HG02678 (cell line): ENCODE results near the gene ENPP3.

Source experiments
- ATAC-seq: cut with Tn5 transposase; IDR thresholded peaks from one replicate; pipeline ENCODE4 v1.9.1; 2021; ENCODE audit warnings: mild to moderate bottlenecking, moderate library complexity; ENCODE audit not compliant: unreplicated experiment

Gene ENPP3

DNA sequence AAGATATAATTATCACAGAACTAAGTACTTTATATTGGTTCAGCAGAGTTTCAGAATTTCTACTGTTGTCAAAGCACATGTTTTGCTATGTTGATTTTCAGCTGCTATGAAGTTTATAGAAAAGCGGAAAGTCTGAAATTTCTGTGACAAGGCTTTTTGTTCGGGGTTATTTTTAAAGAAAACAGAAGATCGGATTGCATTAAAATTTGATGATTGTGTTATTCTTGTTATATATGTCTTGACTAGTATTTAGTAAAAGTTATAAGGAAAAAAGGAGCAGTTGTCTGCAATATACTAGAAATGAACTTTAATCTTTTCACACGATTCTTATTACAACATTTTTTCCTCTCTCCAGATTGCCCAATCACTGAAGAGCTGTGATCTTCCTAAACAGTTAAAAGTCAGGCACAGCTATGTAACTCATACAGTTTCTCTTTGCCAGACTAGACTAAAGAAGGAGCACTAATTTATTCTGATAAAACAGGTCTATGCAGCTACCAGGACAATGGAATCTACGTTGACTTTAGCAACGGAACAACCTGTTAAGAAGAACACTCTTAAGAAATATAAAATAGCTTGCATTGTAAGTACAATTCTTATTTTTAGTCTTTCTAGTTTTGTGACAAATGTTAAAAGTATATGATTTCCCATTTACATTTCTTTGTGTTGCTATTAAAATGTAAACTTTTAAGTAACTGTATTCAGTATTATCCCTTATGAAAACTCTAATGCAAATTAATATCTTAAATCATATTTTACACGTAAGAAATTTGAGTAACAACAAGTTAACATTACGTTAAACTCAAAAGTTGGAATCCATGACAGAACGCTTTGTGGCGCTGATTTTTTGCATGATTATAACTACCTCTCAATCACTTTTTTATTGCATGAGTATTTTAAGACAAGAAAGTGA lies at the start of gene ENPP3:
Gene ENPP3, plus strand, starts transcription at position 423 of the 913 bp plus-strand sequence. Its CDS starts 83 bp downstream, at position 506.
- ATAC-seq: no peak

- no peak for ATAC-seq
Measured at GRCh38 chr6:131587909-131588308, 49.2 kb upstream of the ENPP3 start.

- no peak for ATAC-seq
Measured at GRCh38 chr6:131588643-131589042, 48.5 kb upstream of the ENPP3 start.

- ATAC-seq: no peak
Measured at GRCh38 chr6:131592935-131593334, 44.2 kb upstream of the ENPP3 start.

- ATAC-seq: no peak
Measured at GRCh38 chr6:131594074-131594473, 43.0 kb upstream of the ENPP3 start.

GRCh38 chr6:131597446-131597845 lies 39.7 kb upstream of the ENPP3 start:
- ATAC-seq: no peak

DNA sequence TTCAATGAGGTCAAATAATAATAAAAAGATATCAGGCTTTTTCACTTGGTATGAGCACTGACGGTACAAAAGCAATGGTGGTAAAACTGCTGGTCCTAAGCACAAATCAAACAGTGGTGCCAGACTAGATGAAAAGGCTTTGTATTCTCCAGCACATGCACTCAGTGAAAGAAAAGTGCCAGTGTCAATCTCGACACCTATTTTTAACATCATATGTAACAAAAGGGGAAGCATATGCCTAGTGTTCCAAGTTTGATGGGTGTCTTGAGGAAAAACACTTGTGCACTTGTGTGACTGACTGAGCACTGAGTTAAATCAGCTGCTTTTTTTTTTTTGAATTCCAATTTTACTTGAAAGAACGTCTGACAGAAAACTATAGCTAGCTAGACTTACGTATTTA lies 36.4 kb upstream of the ENPP3 start:
- no peak for ATAC-seq

- ATAC-seq: no peak
Measured at GRCh38 chr6:131602781-131603312, 34.3 kb upstream of the ENPP3 start.

- ATAC-seq: no peak
Measured at GRCh38 chr6:131613296-131613925, 23.7 kb upstream of the ENPP3 start.

DNA sequence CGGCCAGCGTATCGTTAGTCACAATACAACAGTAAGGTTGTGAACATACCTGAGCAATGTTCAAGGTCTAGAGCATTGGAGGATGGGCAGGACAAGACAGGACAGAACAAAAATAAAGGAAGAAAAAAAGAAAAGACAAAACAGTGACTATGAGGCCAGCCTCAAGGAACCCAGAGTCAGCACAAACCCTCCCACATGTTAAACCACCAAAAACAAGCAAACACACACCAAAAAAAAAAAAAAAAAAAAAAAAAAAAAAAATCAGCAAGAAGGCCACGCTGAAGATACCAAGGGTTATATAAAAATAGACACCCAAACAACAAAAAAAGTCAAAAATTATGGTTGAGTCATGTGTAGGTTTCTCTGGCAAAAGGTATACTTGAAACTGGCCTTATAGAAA lies 21.8 kb upstream of the ENPP3 start:
- no peak for ATAC-seq

DNA sequence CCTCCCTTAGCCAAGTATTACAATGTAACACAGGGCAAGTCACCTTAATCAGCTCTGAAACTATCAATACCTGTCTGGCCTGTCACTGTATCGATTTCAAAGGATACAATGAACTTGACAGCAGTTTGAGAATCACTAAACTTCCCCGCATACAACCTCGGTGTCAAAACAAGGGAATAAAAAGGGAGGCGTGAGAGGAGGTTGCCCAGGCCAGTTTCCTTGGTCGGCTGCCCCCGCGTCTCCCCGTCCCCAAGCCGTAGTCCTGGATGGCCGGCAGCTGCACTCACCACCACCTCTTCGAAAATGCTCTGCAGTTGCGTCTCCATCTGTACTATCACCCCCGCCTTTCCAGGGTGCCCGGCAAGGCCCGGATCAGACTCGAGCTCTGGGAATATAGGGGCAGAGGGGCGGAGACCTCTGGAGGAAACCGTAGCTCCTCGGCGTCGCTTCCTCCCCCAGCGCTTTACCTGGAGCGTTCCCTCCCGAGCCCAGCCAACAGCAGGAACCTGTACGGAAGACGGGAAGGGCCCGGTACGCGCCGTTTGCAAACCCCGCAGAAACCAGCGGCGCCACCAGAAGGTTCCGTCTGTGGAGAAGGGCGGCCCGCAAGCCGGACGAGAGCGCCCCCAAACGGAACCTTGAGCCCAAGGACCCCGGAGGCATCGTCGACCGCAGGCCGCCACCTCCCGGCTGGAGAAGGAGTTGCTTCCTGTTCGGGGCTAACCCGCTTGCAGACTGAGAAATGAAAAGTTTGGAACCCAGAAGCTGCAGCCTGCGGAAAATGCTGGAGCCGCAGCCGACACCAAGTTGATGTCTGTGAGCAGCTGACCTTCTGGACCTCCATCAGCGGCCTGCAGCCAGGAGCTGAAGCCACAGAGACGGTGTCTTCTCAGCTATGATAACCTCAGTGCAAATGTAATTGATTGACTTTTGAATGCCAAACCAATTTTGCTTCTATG lies 9.1 kb upstream of the ENPP3 start, which contains the start of gene MED23:
Gene MED23, minus strand, starts transcription at position 519 of the 959 bp plus-strand sequence. Its CDS starts 193 bp downstream, at position 326.
- peak; percentile 98 for ATAC-seq

DNA sequence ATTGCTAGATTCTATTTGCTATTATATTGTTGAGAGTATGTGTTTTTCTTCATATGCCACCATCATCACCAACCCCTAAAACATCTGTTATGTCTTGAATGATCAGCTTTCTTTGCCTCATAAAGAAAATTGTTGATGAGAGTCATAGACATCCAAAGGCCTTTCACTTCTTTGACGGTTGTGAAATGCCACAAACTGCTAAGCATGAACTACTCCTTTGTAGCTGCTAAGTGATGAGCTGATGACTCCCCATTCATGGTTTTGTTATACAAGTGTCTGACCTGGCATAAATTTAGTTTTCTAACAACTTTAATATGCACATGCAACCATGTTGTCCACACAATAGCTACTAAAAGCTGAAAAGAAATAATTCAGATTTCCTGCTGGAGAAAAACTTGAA lies 8.4 kb upstream of the ENPP3 start:
- no peak for ATAC-seq

DNA sequence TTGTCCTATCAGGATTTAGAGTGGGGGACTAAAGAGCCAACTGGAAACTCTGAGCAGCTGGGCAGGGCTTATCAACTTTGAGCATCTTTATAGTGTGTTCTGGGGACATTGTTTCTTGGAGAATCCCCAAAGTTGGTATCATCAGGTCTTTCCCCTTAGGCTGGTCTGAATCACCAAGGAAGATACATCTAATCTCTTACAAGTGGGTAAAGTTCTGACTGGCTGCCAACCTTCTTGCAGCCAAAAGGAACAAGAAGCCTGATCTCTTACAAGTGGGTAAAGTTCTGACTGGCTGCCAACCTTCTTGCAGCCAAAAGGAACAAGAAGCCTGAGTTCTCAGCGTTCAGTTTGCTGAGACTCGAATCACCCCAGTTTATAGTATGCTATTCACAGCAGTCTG lies 7.5 kb upstream of the ENPP3 start:
- no peak for ATAC-seq

- no peak for ATAC-seq
Measured at GRCh38 chr6:131631625-131632289, 5.3 kb upstream of the ENPP3 start.

DNA sequence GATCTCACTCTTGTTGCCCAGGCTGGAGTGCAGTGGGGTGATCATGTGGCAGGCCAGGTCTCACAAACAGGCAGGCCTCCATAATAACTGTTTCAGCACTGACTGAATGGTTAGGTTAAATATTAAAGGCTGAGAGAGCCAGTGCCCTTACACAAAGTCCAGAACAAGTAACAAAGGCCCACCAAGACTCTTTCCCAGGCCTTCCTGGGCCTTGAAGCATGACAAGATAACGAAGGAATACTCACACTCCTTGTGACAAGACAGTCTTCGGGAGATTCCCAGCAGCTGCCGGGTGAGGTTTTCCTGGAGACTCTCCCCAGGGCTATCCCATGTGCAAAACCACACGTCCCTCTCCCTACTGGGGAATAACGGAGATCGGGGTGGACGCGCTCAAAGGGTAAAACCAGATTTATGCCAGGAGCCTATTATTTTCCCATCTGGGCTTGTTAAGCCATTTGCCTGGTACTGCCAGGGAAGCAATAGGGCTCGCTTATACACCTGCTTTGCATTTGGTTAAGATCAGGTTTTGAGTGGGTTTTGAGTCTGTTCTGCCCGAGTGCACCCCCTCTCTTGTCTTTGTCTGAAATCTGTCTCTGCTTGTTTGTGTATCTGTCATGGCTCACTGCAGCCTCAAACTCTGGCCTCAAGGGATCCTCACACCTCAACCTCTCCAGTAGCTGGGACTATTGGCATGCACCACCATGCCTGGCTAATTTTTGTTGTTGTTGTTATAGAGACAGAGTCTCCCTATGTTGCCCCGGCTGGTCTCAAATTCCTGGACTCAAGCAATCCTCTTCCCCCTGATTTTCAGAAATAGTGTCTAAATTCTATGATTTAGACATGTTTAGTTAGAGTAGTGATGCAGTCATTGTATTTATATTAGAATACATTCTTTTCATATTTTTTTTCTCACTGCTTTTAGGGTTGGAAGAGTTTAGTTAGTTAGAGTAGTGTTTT lies 1.4 kb upstream of the ENPP3 start:
- ATAC-seq: peak; percentile 92

DNA sequence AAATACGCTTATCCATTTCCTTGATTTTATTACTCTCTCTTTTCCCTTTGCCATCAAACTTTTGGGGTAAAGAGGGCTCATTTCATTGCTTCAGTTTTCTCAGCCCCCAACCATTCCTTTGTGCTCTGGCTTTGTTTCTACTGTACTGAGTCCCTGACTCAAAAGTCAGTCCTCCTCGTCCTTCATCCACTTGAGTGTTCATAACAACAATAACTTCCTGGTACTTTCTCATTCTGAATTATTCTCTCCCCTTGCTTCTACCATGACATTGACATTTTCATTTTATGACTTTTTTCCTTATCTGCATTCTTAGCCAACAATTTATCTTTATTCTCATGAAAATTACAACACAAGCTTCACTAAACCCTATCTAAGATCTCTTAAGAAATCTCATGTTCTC lies 911 bp downstream of the ENPP3 start:
- no peak for ATAC-seq

- peak; percentile 51 for ATAC-seq
Measured at GRCh38 chr6:131640100-131640499, 3.0 kb downstream of the ENPP3 start.

- ATAC-seq: no peak
Measured at GRCh38 chr6:131640576-131640975, 3.5 kb downstream of the ENPP3 start.

- no peak for ATAC-seq
Measured at GRCh38 chr6:131641554-131641953, 4.5 kb downstream of the ENPP3 start.
